IMR-90 (cell line): ENCODE data around the gene VSNL1. TPM values are rescaled to one million over a fixed set of nuclear protein-coding genes. Genes with fewer than 3 reads are reported as not detected.

Experiments used
- ATAC-seq: fragments of 200-7000 bp; cut with Tn5 transposase; 2 replicates; pipeline ENCODE4 v1.9.1; 2020; ENCODE audit warnings: low read depth, mild to moderate bottlenecking, moderate library complexity
- BruUV-seq: library from RNA; stranded (reverse); fragments of 400-500 nt; replicated peaks from 2 replicates; lab custom pipeline; 2021; lab: Mats Ljungman, UMichigan
- CTCF ChIA-PET: fragments of 300-600 bp; formaldehyde crosslinking; extraction: SDS; loops from one replicate; lab custom pipeline; 2021; ENCODE audit warnings: antibody characterized with exemption; lab: Yijun Ruan, JAX
- POLR2A ChIA-PET: fragments of 300-600 bp; sonication (Branson Sonifier 250); formaldehyde crosslinking; loops from one replicate; lab custom pipeline; 2022; ENCODE audit warnings: antibody characterized with exemption; ENCODE audit not compliant: unreplicated experiment; lab: Charles Lee
- DNase-seq: peaks from one replicate; pipeline ENCODE4 v3.0.0; 2013
- H2AFZ ChIP-seq: replicated peaks from 2 replicates; pipeline ENCODE3; 2013; ENCODE audit warnings: low read length, mild to moderate bottlenecking; ENCODE audit not compliant: poor library complexity
- H2AK5ac ChIP-seq: 2 replicates; pipeline ENCODE4 v1.6.1; 2013; ENCODE audit warnings: low read depth, low read length, inconsistent platforms
- H2AK9ac ChIP-seq: replicated peaks from 2 replicates; pipeline ENCODE3; 2013; ENCODE audit warnings: mild to moderate bottlenecking, low read depth, low read length, moderate library complexity; ENCODE audit not compliant: poor library complexity
- H2BK120ac ChIP-seq: 2 replicates; pipeline ENCODE4 v1.6.1; 2013; ENCODE audit warnings: low read depth, low read length, inconsistent platforms
- H2BK15ac ChIP-seq: 3 replicates; pipeline ENCODE4 v1.6.1; 2013; ENCODE audit warnings: low read depth, low read length, inconsistent platforms
- H2BK20ac ChIP-seq: 2 replicates; pipeline ENCODE4 v1.6.1; 2013; ENCODE audit warnings: low read depth, mild to moderate bottlenecking, inconsistent platforms, low read length, moderate library complexity
- H2BK5ac ChIP-seq: 2 replicates; pipeline ENCODE4 v1.6.1; 2013; ENCODE audit warnings: mild to moderate bottlenecking, low read depth, low read length, inconsistent platforms; ENCODE audit not compliant: poor library complexity, severe bottlenecking
- H3K14ac ChIP-seq: replicated peaks from 2 replicates; pipeline ENCODE4 v1.6.1; 2013; ENCODE audit warnings: low read depth, low read length, inconsistent platforms
- H3K18ac ChIP-seq: 2 replicates; pipeline ENCODE4 v1.6.1; 2013; ENCODE audit warnings: low read depth, low read length, control low read depth
- H3K23ac ChIP-seq: 2 replicates; pipeline ENCODE4 v1.6.1; 2013; ENCODE audit warnings: low read depth, low read length, inconsistent platforms
- H3K27ac ChIP-seq: 2 replicates; pipeline ENCODE4 v1.5.1; 2013; ENCODE audit warnings: mild to moderate bottlenecking, control low read depth, low read length; ENCODE audit not compliant: insufficient read depth
- H3K27me3 ChIP-seq: 2 replicates; pipeline ENCODE4 v1.6.1; 2013; ENCODE audit warnings: low read length; ENCODE audit not compliant: control insufficient read depth, insufficient read depth
- H3K36me3 ChIP-seq: 2 replicates; pipeline ENCODE4 v1.6.1; 2013; ENCODE audit warnings: low read length, mixed read lengths; ENCODE audit not compliant: control insufficient read depth, insufficient read depth
- H3K4ac ChIP-seq: 2 replicates; pipeline ENCODE4 v1.6.1; 2013; ENCODE audit warnings: low read depth, low read length, inconsistent platforms
- H3K4me1 ChIP-seq: 2 replicates; pipeline ENCODE4 v1.6.1; 2013; ENCODE audit warnings: low read length, mixed read lengths; ENCODE audit not compliant: control insufficient read depth, insufficient read depth
- H3K4me2 ChIP-seq: 2 replicates; pipeline ENCODE4 v1.6.1; 2013; ENCODE audit warnings: low read depth, mild to moderate bottlenecking, control low read depth, low read length, moderate library complexity
- H3K4me3 ChIP-seq: 2 replicates; pipeline ENCODE4 v1.5.1; 2013; ENCODE audit warnings: low read depth, mild to moderate bottlenecking, control low read depth, low read length, moderate library complexity; ENCODE audit not compliant: insufficient read depth
- H3K56ac ChIP-seq: 2 replicates; pipeline ENCODE4 v1.6.1; 2013; ENCODE audit warnings: low read length, inconsistent platforms; ENCODE audit not compliant: insufficient read depth; ENCODE audit errors: extremely low read depth
- H3K79me1 ChIP-seq, 2 experiments: 2 replicates each; pipeline ENCODE4 v1.6.1; 2013; ENCODE audit warnings: low read length in 2 of 2, inconsistent platforms in 1 of 2, low read depth in 1 of 2
- H3K9ac ChIP-seq: 2 replicates; pipeline ENCODE4 v1.6.1; 2013; ENCODE audit warnings: low read depth, low read length, control low read depth
- H3K9me1 ChIP-seq: 2 replicates; pipeline ENCODE4 v1.6.1; 2013; ENCODE audit warnings: low read length, inconsistent platforms; ENCODE audit not compliant: insufficient read depth
- H3K9me3 ChIP-seq: 2 replicates; pipeline ENCODE4 v1.6.1; 2013; ENCODE audit warnings: low read length; ENCODE audit not compliant: control insufficient read depth, insufficient read depth
- H4K20me1 ChIP-seq: 2 replicates; pipeline ENCODE4 v1.6.1; 2013; ENCODE audit warnings: low read length, inconsistent platforms; ENCODE audit not compliant: insufficient read depth
- H4K5ac ChIP-seq: 2 replicates; pipeline ENCODE4 v1.6.1; 2013; ENCODE audit warnings: mild to moderate bottlenecking, low read depth, low read length, control low read depth
- H4K8ac ChIP-seq, 2 experiments: 2 replicates each; pipeline ENCODE4 v1.6.1; 2013; ENCODE audit warnings: low read depth in 2 of 2, low read length in 2 of 2, control low read depth in 1 of 2, inconsistent platforms in 1 of 2
- H4K91ac ChIP-seq: 2 replicates; pipeline ENCODE4 v1.6.1; 2013; ENCODE audit warnings: low read depth, low read length, inconsistent platforms; ENCODE audit not compliant: insufficient read depth
- FOS ChIP-seq: fragments of 150-350 bp; IDR thresholded peaks from 2 replicates; pipeline ENCODE4 v1.6.1; 2016; ENCODE audit warnings: low read depth, low read length
- MAFK ChIP-seq: IDR thresholded peaks from 2 replicates; pipeline ENCODE4 v1.6.1; 2012; ENCODE audit warnings: low read depth, low read length, improper control_type of control experiment
- WGBS, 2 experiments: methylation state at CpG; one replicate each; pipeline versions ENCODE4 v1.1.5 to v1.1.7; 2013; ENCODE audit warnings: missing lambda C conversion rate in 2 of 2; ENCODE audit not compliant: insufficient read length in 1 of 2; ENCODE audit errors: extremely low coverage in 2 of 2; 5-methylcytosine and 5-hydroxymethylcytosine counted together
- dilution Hi-C: fragments of 300-500 bp; cut with HindIII; formaldehyde crosslinking; loops from one replicate; pipeline ENCODE4 v1.14.3; 2018; ENCODE audit warnings: low sequenced_read_pairs; ENCODE audit not compliant: unreplicated experiment
- in situ Hi-C: fragments of 300-500 bp; cut with MboI; formaldehyde crosslinking; loops from 3 replicates; pipeline ENCODE4 v1.14.3; 2019; ENCODE audit warnings: low sequenced_read_pairs, inconsistent platforms, mixed read lengths
- intact Hi-C: fragments of 100-400 bp; cut with micrococcal nuclease; formaldehyde crosslinking; loops from 2 replicates; pipeline ENCODE4 v1.10.0; 2022
- polyA plus RNA-seq, 3 experiments: library from polyadenylated mRNA; depleted of rRNA; stranded (reverse); fragments of >200 nt; gene quantifications; 2 replicates each; pipeline ENCODE4 v1.2.3, GENCODE V29; 2012; ENCODE audit warnings: low replicate concordance in 1 of 3
- total RNA-seq: library from RNA; depleted of rRNA; stranded (reverse); fragments of >200 nt; gene quantifications from 2 replicates; pipeline ENCODE4 v1.2.3, GENCODE V29; 2012

VSNL1 gene
- total and polyA plus RNA-seq, 2 of the 4 experiments (the other 2 are of a cell fraction): 0.32 to 0.36 TPM

DNA sequence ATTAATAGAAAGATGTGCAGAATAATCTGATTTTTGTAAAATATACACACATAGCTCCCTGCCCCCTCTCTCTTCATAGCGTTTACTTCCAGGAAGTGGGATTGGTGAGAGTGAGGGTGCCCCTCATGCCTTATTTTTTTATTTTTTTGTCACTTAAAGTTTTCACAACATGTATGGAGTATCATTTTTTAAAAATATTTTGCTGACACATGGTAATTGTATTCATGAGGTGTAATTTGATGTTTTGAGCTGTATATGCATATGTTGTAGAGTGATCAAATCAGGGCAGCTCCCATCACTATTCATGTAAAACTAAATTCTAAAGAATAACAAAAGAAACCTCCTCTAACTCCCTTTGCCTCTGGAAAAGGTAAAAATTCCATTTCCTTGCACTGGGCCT lies 74.7 kb downstream of the VSNL1 start:
- no peak overlapping the region for H3K4ac ChIP-seq
- H3K9ac ChIP-seq: no peak overlapping the region
- no peak overlapping the region for H4K8ac ChIP-seq
- H4K5ac ChIP-seq: no peak overlapping the region
- H3K4me1 ChIP-seq: peaks cover 4% of the 10 kb centered on the region; the same call in 1 of the 2 replicates
- H3K27ac ChIP-seq: no peak overlapping the region
- no peaks in the 10 kb centered on the region for H3K9me3 ChIP-seq
- dilution Hi-C loops (no loop called here), intact Hi-C loops (no loop called here), in situ Hi-C loops (no loop called here)
- no peak overlapping the region for H2BK120ac ChIP-seq
- no peak overlapping the region for H4K91ac ChIP-seq
- DNase-seq (no peak), ATAC-seq (no peak; the same call in 1 of the 2 replicates)
- ChIA-PET POLR2A (no interaction called here), CTCF (interaction anchor here (1.2 to 2.2 kb wide), 2 partner anchors 31 to 56 kb away, joined by 4 to 9 read pairs; no protein-coding TSS in a partner anchor)
- no peak overlapping the region for H2AK9ac ChIP-seq
- no CpG with 5 or more reads among the region's 1 CpG for WGBS, 2 experiments
- H3K4me2 ChIP-seq: no peak overlapping the region
- no peak overlapping the region for H3K56ac ChIP-seq
- BruUV-seq: no TSS peak
- H3K23ac ChIP-seq: no peak overlapping the region
- no peaks in the 10 kb centered on the region for H3K27me3 ChIP-seq
- H2AFZ ChIP-seq: no peak overlapping the region
- H3K18ac ChIP-seq: no peak overlapping the region
- peaks cover 6% of the 10 kb centered on the region; the same call in 1 of the 2 replicates for H3K9me1 ChIP-seq
- H3K79me1 ChIP-seq: no peaks in the 10 kb centered on the region
- no peak overlapping the region for H2AK5ac ChIP-seq
- no peak overlapping the region for H2BK20ac ChIP-seq
- TF ChIP-seq MAFK (peak; percentile 92), FOS (no peak)
- H3K4me3 ChIP-seq: no peak overlapping the region
- no peak overlapping the region for H3K14ac ChIP-seq
- H2BK15ac ChIP-seq: no peak overlapping the region
- H4K20me1 ChIP-seq: no peaks in the 10 kb centered on the region
- H3K36me3 ChIP-seq: no peaks in the 10 kb centered on the region
- H2BK5ac ChIP-seq: no peak overlapping the region
